B cell (primary cell): Measurements from ENCODE around the gene LRRIQ4. TPM values are rescaled to one million over a fixed set of nuclear protein-coding genes. Genes with fewer than 3 reads are reported as not detected.

Source experiments
- ATAC-seq: fragments of 200-7000 bp; cut with Tn5 transposase; one replicate; pipeline ENCODE4 v1.10.0; 2021; ENCODE audit warnings: low read depth, mild to moderate bottlenecking, moderate number of reproducible peaks, moderate library complexity
- CTCF ChIA-PET: fragments of 350-600 bp; sonication (Branson Sonifier 250); formaldehyde crosslinking; loops from one replicate; lab custom pipeline; 2021; ENCODE audit warnings: antibody characterized with exemption, inconsistent platforms; lab: Charles Lee
- POLR2A ChIA-PET: fragments of 350-600 bp; sonication (Branson Sonifier 250); formaldehyde crosslinking; loops from one replicate; lab custom pipeline; 2021; ENCODE audit warnings: antibody characterized with exemption; lab: Charles Lee
- DNase-seq: peaks from one replicate; pipeline ENCODE4 v3.0.0; 2013
- H2AFZ ChIP-seq: 2 replicates; pipeline ENCODE4 v1.6.1; 2012; ENCODE audit warnings: mild to moderate bottlenecking, low read depth, low read length; ENCODE audit not compliant: insufficient read depth, poor library complexity, severe bottlenecking
- H3K27ac ChIP-seq, 2 donors: 1 replicate in 1 of 2; 2 replicates in 1 of 2; pipeline ENCODE4 v1.5.1; 2012 to 2013; ENCODE audit warnings: low read length in 2 of 2, mild to moderate bottlenecking in 2 of 2, moderate library complexity in 1 of 2
- H3K27me3 ChIP-seq, 4 experiments: fragments of 200-600 bp in 1 of 4; sonication (generic) in 1 of 4; replicated peaks in 1 of 4; 1 replicate in 2 of 4; 2 replicates in 2 of 4; pipeline versions ENCODE4 v1.6.1 to v1.7.0; 2013 to 2016; ENCODE audit warnings: low read length in 3 of 4, mild to moderate bottlenecking in 2 of 4, mixed read lengths in 1 of 4, moderate library complexity in 1 of 4; ENCODE audit not compliant: insufficient read depth in 4 of 4, control insufficient read depth in 3 of 4; ENCODE audit errors: control extremely low read depth in 1 of 4
- H3K36me3 ChIP-seq, 2 experiments: replicated peaks in 1 of 2; 1 replicate in 1 of 2; 2 replicates in 1 of 2; pipeline versions ENCODE4 v1.6.1 to v1.7.1; 2013; ENCODE audit warnings: low read length in 1 of 2; ENCODE audit not compliant: insufficient read depth in 2 of 2, control insufficient read depth in 1 of 2; ENCODE audit errors: control extremely low read depth in 1 of 2, extremely low read depth in 1 of 2
- H3K4me1 ChIP-seq, 2 donors: fragments of 200-600 bp in 1 of 2; sonication (generic) in 1 of 2; 1 replicate in 1 of 2; 2 replicates in 1 of 2; pipeline versions ENCODE4 v1.5.1 to v1.6.1; 2013 to 2017; ENCODE audit warnings: low read length in 2 of 2; ENCODE audit not compliant: control insufficient read depth in 2 of 2, insufficient read depth in 2 of 2
- H3K4me2 ChIP-seq: replicated peaks from 2 replicates; pipeline ENCODE3; 2012; ENCODE audit warnings: mild to moderate bottlenecking, low read depth, low read length; ENCODE audit not compliant: poor library complexity, severe bottlenecking
- H3K4me3 ChIP-seq, 5 experiments: fragments of 200-600 bp in 1 of 5; sonication (generic) in 1 of 5; 1 replicate in 3 of 5; 2 replicates in 2 of 5; pipeline versions ENCODE4 v1.5.1 to v1.7.0; 2011 to 2016; ENCODE audit warnings: low read length in 4 of 5, mild to moderate bottlenecking in 4 of 5, low read depth in 2 of 5, control low read depth in 1 of 5, moderate library complexity in 1 of 5; ENCODE audit not compliant: insufficient read depth in 1 of 5; ENCODE audit errors: control extremely low read depth in 1 of 5, extremely low read depth in 1 of 5
- H3K79me2 ChIP-seq: fragments of 200-600 bp; sonication (generic); one replicate; pipeline ENCODE4 v1.6.0; 2016; ENCODE audit warnings: low read length; ENCODE audit not compliant: control insufficient read depth, insufficient read depth
- H3K9ac ChIP-seq: fragments of 200-600 bp; sonication (generic); 2 replicates; pipeline ENCODE4 v1.6.1; 2017; ENCODE audit warnings: mild to moderate bottlenecking, low read length, moderate library complexity
- H3K9me3 ChIP-seq, 3 donors: one replicate each; pipeline versions ENCODE4 v1.6.1 to v1.7.1; 2013; ENCODE audit warnings: low read length in 2 of 3; ENCODE audit not compliant: control insufficient read depth in 2 of 3, insufficient read depth in 1 of 3; ENCODE audit errors: control extremely low read depth in 1 of 3
- H4K20me1 ChIP-seq: 2 replicates; pipeline ENCODE4 v1.6.0; 2012; ENCODE audit warnings: mild to moderate bottlenecking, low read length; ENCODE audit not compliant: insufficient read depth, control insufficient read depth, poor library complexity, severe bottlenecking
- H3K27ac Mint-ChIP-seq: one replicate; pipeline ENCODE4 v1.8.0; 2021; ENCODE audit warnings: mixed read lengths
- H3K27me3 Mint-ChIP-seq: one replicate; pipeline ENCODE4 v1.8.0; 2021; ENCODE audit warnings: mixed read lengths
- H3K4me1 Mint-ChIP-seq: one replicate; pipeline ENCODE4 v1.8.0; 2021; ENCODE audit warnings: mixed read lengths
- H3K4me3 Mint-ChIP-seq: one replicate; pipeline ENCODE4 v1.8.0; 2021; ENCODE audit warnings: mixed read lengths
- H3K9me3 Mint-ChIP-seq: one replicate; pipeline ENCODE4 v1.8.0; 2022; ENCODE audit warnings: mixed read lengths; ENCODE audit not compliant: insufficient read depth
- CTCF ChIP-seq: fragments of 200-600 bp; IDR thresholded peaks from one replicate; pipeline ENCODE4 v1.8.0; 2022; ENCODE audit warnings: antibody characterized with exemption, mild to moderate bottlenecking
- EZH2 ChIP-seq: IDR thresholded peaks from 2 replicates; pipeline ENCODE4 v1.6.1; 2012; ENCODE audit warnings: borderline replicate concordance, low read depth, mild to moderate bottlenecking, moderate library complexity, low read length; ENCODE audit not compliant: insufficient read depth, poor library complexity, severe bottlenecking
- WGBS: methylation state at CpG from one replicate; pipeline ENCODE4 v1.1.5; 2013; ENCODE audit warnings: missing lambda C conversion rate; ENCODE audit not compliant: insufficient coverage; 5-methylcytosine and 5-hydroxymethylcytosine counted together
- intact Hi-C: fragments of 100-400 bp; cut with micrococcal nuclease; formaldehyde crosslinking; loops from one replicate; pipeline ENCODE4 v1.10.0; 2022
- polyA plus RNA-seq: library from polyadenylated mRNA; depleted of rRNA; stranded (reverse); fragments of >200 nt; gene quantifications from 2 replicates; pipeline ENCODE4 v1.2.3, GENCODE V29; 2012
- total RNA-seq, 2 donors: library from RNA; stranded (reverse); fragments of 120-200 nt in 1 of 2; gene quantifications; 1 replicate in 1 of 2; 2 replicates in 1 of 2; pipeline versions ENCODE4 v1.2.3 to v1.2.4, GENCODE V29; 2013 to 2022

Gene LRRIQ4
- total and polyA plus RNA-seq, 2 donors (not counting 1 experiment from before 2014, with no cell fraction given), result 0.04 to 0.71 TPM

- H3K27ac Mint-ChIP-seq, result no peak overlapping the region
- peaks cover 27% of the 10 kb centered on the region for H3K4me1 Mint-ChIP-seq
- no peak for ATAC-seq
- Histone ChIP-seq H3K79me2 (no peaks in the 10 kb centered on the region), H2AFZ (no peak overlapping the region), H4K20me1 (no peaks in the 10 kb centered on the region), H3K4me2 (no peak overlapping the region), H3K9me3 (no peaks in the 10 kb centered on the region), H3K9ac (no peak overlapping the region), H3K4me3 (no peak overlapping the region), H3K27me3 (no peaks in the 10 kb centered on the region), H3K36me3 (no peaks in the 10 kb centered on the region), H3K27ac (no peak overlapping the region), H3K4me1 (peaks cover 16 to 24% of the 10 kb centered on the region in 2 donors)
- H3K27me3 Mint-ChIP-seq, result no peaks in the 10 kb centered on the region
- H3K4me3 Mint-ChIP-seq, result no peak overlapping the region
- TF ChIP-seq CTCF (no peak), EZH2 (no peak)
- no peaks in the 10 kb centered on the region for H3K9me3 Mint-ChIP-seq
- intact Hi-C loops, result no loop called here
- ChIA-PET CTCF (interaction anchor here (2.2 kb wide), 1 partner anchor 53 kb away, joined by 12 read pairs; no protein-coding TSS in a partner anchor), POLR2A (interaction anchor here (0.6 kb wide), 1 partner anchor 129 kb away, joined by 3 read pairs; no protein-coding TSS in a partner anchor)
- 50% methylated on average over 1 of the region's 2 CpGs for WGBS
- no peak for DNase-seq
These were observed 3.4 kb upstream of the LRRIQ4 start for GRCh38 chr3:169809230-169809795.
